Posterior cingulate gyrus (tissue), 11 donors: Measurements from ENCODE around the gene RETN.

Experiments
- DNase-seq, 10 donors: peaks; one replicate each; pipeline versions ENCODE4 v3.0.0 to v3.0.0-alpha.2; 2020 to 2021; ENCODE audit warnings: mixed read lengths in 3 of 10
- intact Hi-C: fragments of 100-400 bp; cut with DNase I; formaldehyde crosslinking; loops from one replicate; pipeline ENCODE4 v1.15.1; 2023

The RETN gene

GRCh38 chr19:7668842-7669241, at the start of gene RETN:
RETN (plus strand) TSS chr19:7669049; CDS start chr19:7669327, 278 bp downstream.
- DNase-seq, result peak in 1 of 10 donors; percentile 57
- intact Hi-C loops, result no loop called here

GRCh38 chr19:7619671-7620441, 49.0 kb upstream of the RETN start:
- DNase-seq, result no peak
- intact Hi-C loops, result no loop called here

- no peak for DNase-seq
- intact Hi-C loops, result no loop called here
Measured at GRCh38 chr19:7620442-7621412, 48.1 kb upstream of the RETN start.

- DNase-seq, result no peak
- intact Hi-C loops, result no loop called here
Measured at GRCh38 chr19:7622933-7623685, 45.7 kb upstream of the RETN start.

- intact Hi-C loops, result no loop called here
Measured at GRCh38 chr19:7623725-7624603, 44.9 kb upstream of the RETN start.

GRCh38 chr19:7624810-7625209, 44.0 kb upstream of the RETN start:
- no peak for DNase-seq
- intact Hi-C loops, result no loop called here

More at GRCh38 chr19:7623725-7624603, 44.9 kb upstream of the RETN start:
- DNase-seq, result no peak

GRCh38 chr19:7625763-7626372, 43.0 kb upstream of the RETN start:
- intact Hi-C loops, result no loop called here
- DNase-seq, result no peak

- intact Hi-C loops, result no loop called here
- DNase-seq, result no peak
Measured at GRCh38 chr19:7627166-7627565, 41.7 kb upstream of the RETN start.

- no peak for DNase-seq
- intact Hi-C loops, result no loop called here
Measured at GRCh38 chr19:7628589-7629311, 40.1 kb upstream of the RETN start.

GRCh38 chr19:7629347-7630054, 39.3 kb upstream of the RETN start, which contains the start of the genes PET100 and XAB2:
PET100 (plus strand) TSS chr19:7629793; CDS start chr19:7629834, 41 bp downstream.
XAB2 (minus strand) TSS chr19:7629545; CDS start chr19:7629527, 18 bp downstream.
- intact Hi-C loops, result no loop called here

GRCh38 chr19:7631577-7631976, 37.3 kb upstream of the RETN start:
- intact Hi-C loops, result no loop called here
- no peak for DNase-seq

More at GRCh38 chr19:7629347-7630054, 39.3 kb upstream of the RETN start, which contains the start of the genes PET100 and XAB2:
- peak; percentile 95 to 100 (median 97) for DNase-seq

GRCh38 chr19:7632340-7633203, 36.3 kb upstream of the RETN start:
- DNase-seq, result no peak
- intact Hi-C loops, result no loop called here

GRCh38 chr19:7633698-7634097, 35.2 kb upstream of the RETN start, which contains the start of gene PCP2:
PCP2 (minus strand) TSS chr19:7633719; CDS start chr19:7633457, 262 bp downstream.
- DNase-seq, result no peak
- intact Hi-C loops, result no loop called here

- DNase-seq, result no peak
- intact Hi-C loops, result no loop called here
Measured at GRCh38 chr19:7635670-7636069, 33.2 kb upstream of the RETN start.

GRCh38 chr19:7636317-7636690, 32.5 kb upstream of the RETN start:
- intact Hi-C loops, result no loop called here
- no peak for DNase-seq

GRCh38 chr19:7636691-7637373, 32.0 kb upstream of the RETN start, which contains the start of gene STXBP2:
STXBP2 (plus strand) TSS chr19:7637110; CDS start chr19:7637150, 40 bp downstream.
- intact Hi-C loops, result no loop called here
- DNase-seq, result no peak
